Ishikawa (cell line): Measurements from ENCODE around the gene CYB5R4.

Experiments used
- CEBPB ChIP-seq: IDR thresholded peaks from 2 replicates; pipeline ENCODE4 v1.6.1; 2012
- CREB1 ChIP-seq: IDR thresholded peaks from 2 replicates; pipeline ENCODE4 v1.6.1; 2012; ENCODE audit warnings: low read depth
- EGR1 ChIP-seq: IDR thresholded peaks from 2 replicates; pipeline ENCODE4 v1.6.1; 2012
- EP300 ChIP-seq: IDR thresholded peaks from 2 replicates; pipeline ENCODE4 v1.6.1; 2012; ENCODE audit warnings: borderline replicate concordance
- FOXM1 ChIP-seq: IDR thresholded peaks from 2 replicates; pipeline ENCODE4 v1.6.1; 2012; ENCODE audit warnings: low read depth, borderline replicate concordance
- NFIC ChIP-seq: IDR thresholded peaks from 2 replicates; pipeline ENCODE4 v1.6.1; 2012
- RAD21 ChIP-seq: IDR thresholded peaks from 2 replicates; pipeline ENCODE4 v1.6.1; 2012; ENCODE audit warnings: low read depth
- TAF1 ChIP-seq: IDR thresholded peaks from 2 replicates; pipeline ENCODE4 v1.6.1; 2012; ENCODE audit warnings: low read depth, mild to moderate bottlenecking
- TCF12 ChIP-seq: IDR thresholded peaks from 2 replicates; pipeline ENCODE4 v1.6.1; 2012; ENCODE audit warnings: low read depth
- TEAD4 ChIP-seq: IDR thresholded peaks from 2 replicates; pipeline ENCODE4 v1.6.1; 2012
- YY1 ChIP-seq: IDR thresholded peaks from 2 replicates; pipeline ENCODE4 v1.6.1; 2012; ENCODE audit warnings: low read depth
- ZBTB7A ChIP-seq: IDR thresholded peaks from 2 replicates; pipeline ENCODE4 v1.6.1; 2012; ENCODE audit warnings: low read depth
- TF ChIP-seq, protein P1 (sequence below): IDR thresholded peaks from 2 replicates; pipeline ENCODE4 v1.6.1; 2012
- TF ChIP-seq, protein P2 (sequence below): IDR thresholded peaks from 2 replicates; pipeline ENCODE4 v1.6.1; 2012; ENCODE audit warnings: low read depth, mild to moderate bottlenecking
- TF ChIP-seq, protein P3 (sequence below): IDR thresholded peaks from 2 replicates; pipeline ENCODE4 v1.6.1; 2012

Gene CYB5R4

DNA sequence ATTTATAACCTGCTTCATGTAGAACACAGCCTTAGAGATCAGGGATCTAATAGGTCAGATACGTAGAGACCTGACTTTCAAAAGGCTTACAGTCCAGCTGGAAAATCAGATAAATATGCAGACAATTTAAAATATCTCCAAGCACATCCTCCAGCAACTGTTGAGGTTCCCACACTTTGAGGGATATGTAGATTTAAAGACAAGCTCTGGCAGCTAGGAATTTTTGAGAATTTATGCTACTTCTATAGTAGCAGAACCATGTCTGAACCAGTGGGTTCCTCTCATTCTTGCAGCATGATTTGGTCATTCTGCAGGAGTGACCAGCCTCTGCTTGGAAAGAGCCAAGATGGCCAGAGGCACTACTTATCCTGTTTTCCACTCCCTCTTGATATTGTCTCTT lies 60.5 kb downstream of the CYB5R4 start:
- TF ChIP-seq, protein P1, sequence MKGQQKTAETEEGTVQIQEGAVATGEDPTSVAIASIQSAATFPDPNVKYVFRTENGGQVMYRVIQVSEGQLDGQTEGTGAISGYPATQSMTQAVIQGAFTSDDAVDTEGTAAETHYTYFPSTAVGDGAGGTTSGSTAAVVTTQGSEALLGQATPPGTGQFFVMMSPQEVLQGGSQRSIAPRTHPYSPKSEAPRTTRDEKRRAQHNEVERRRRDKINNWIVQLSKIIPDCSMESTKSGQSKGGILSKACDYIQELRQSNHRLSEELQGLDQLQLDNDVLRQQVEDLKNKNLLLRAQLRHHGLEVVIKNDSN, result no peak
- TF ChIP-seq, protein P2, sequence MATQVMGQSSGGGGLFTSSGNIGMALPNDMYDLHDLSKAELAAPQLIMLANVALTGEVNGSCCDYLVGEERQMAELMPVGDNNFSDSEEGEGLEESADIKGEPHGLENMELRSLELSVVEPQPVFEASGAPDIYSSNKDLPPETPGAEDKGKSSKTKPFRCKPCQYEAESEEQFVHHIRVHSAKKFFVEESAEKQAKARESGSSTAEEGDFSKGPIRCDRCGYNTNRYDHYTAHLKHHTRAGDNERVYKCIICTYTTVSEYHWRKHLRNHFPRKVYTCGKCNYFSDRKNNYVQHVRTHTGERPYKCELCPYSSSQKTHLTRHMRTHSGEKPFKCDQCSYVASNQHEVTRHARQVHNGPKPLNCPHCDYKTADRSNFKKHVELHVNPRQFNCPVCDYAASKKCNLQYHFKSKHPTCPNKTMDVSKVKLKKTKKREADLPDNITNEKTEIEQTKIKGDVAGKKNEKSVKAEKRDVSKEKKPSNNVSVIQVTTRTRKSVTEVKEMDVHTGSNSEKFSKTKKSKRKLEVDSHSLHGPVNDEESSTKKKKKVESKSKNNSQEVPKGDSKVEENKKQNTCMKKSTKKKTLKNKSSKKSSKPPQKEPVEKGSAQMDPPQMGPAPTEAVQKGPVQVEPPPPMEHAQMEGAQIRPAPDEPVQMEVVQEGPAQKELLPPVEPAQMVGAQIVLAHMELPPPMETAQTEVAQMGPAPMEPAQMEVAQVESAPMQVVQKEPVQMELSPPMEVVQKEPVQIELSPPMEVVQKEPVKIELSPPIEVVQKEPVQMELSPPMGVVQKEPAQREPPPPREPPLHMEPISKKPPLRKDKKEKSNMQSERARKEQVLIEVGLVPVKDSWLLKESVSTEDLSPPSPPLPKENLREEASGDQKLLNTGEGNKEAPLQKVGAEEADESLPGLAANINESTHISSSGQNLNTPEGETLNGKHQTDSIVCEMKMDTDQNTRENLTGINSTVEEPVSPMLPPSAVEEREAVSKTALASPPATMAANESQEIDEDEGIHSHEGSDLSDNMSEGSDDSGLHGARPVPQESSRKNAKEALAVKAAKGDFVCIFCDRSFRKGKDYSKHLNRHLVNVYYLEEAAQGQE, result no peak
- no peak for TF ChIP-seq CREB1
- TF ChIP-seq ZBTB7A, result no peak
- no peak for TF ChIP-seq EP300
- no peak for TF ChIP-seq YY1
- no peak for TF ChIP-seq TEAD4
- TF ChIP-seq FOXM1, result no peak
- no peak for TF ChIP-seq TCF12
- no peak for TF ChIP-seq RAD21
- no peak for TF ChIP-seq CEBPB
- no peak for TF ChIP-seq TAF1
- TF ChIP-seq EGR1, result no peak
- TF ChIP-seq, protein P3, sequence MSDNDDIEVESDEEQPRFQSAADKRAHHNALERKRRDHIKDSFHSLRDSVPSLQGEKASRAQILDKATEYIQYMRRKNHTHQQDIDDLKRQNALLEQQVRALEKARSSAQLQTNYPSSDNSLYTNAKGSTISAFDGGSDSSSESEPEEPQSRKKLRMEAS, result no peak
- no peak for TF ChIP-seq NFIC

- TF ChIP-seq EGR1, result no peak
- TF ChIP-seq NFIC, result no peak
- TF ChIP-seq, protein P3, result no peak
- TF ChIP-seq FOXM1, result no peak
- no peak for TF ChIP-seq ZBTB7A
- TF ChIP-seq RAD21, result no peak
- TF ChIP-seq CEBPB, result no peak
- TF ChIP-seq, protein P1, result no peak
- TF ChIP-seq, protein P2, result no peak
- no peak for TF ChIP-seq EP300
Measured at GRCh38 chr6:83921315-83921714, 61.8 kb downstream of the CYB5R4 start.

DNA sequence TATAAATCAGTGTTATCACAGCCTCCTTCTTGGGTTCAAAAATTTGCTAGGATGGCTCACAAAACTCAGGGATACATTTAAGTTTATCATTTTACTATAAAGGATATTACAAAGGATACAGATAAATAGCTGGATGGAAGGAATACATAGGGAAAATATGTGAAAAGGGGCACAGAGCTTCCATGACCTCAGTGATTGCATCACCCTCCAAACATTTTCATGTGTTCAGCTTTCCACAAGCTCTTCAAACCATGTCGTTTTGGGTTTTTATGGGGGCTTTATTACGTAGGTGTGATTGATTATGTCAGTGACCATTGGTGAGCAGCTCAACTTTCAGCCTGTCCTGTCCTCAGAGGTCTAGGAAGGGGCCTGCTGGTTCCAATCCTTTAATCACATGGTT lies 68.0 kb downstream of the CYB5R4 start:
- TF ChIP-seq TAF1, result no peak
- TF ChIP-seq CEBPB, result no peak
- no peak for TF ChIP-seq TCF12
- TF ChIP-seq YY1, result no peak
- no peak for TF ChIP-seq EP300
- TF ChIP-seq NFIC, result no peak
- TF ChIP-seq FOXM1, result no peak
- TF ChIP-seq, protein P3, result no peak
- TF ChIP-seq ZBTB7A, result no peak
- TF ChIP-seq, protein P1, result no peak
- no peak for TF ChIP-seq RAD21
- TF ChIP-seq, protein P2, result no peak
- no peak for TF ChIP-seq CREB1
- TF ChIP-seq TEAD4, result no peak
- TF ChIP-seq EGR1, result no peak

GRCh38 chr6:83928286-83928685 lies 68.8 kb downstream of the CYB5R4 start:
- TF ChIP-seq TAF1 (no peak), RAD21 (no peak), NFIC (no peak), FOXM1 (no peak), TCF12 (no peak), EP300 (no peak), TEAD4 (no peak), CREB1 (no peak), EGR1 (no peak), CEBPB (no peak), ZBTB7A (no peak), YY1 (no peak)
- TF ChIP-seq, protein P3, result no peak
- TF ChIP-seq, protein P2, result no peak
- TF ChIP-seq, protein P1, result no peak
